Stimulated activated CD8-positive, alpha-beta memory T cell treated with anti-CD3 and anti-CD28 coated beads, Interleukin-7, amount 100 ng/mL, for 48 hours (primary cell): ENCODE data around the gene FOXC2.

ENCODE experiments used
- DNase-seq, 2 donors: peaks; one replicate each; pipeline ENCODE4 v3.0.0-alpha.2; 2020; ENCODE audit warnings: low read depth in 1 of 2; ENCODE audit errors: extremely low read depth in 1 of 2

FOXC2 gene

GRCh38 chr16:86532526-86532815 is 34.2 kb upstream of the FOXC2 start:
- DNase-seq, result no peak

- no peak for DNase-seq
Measured at GRCh38 chr16:86533076-86533475, 33.6 kb upstream of the FOXC2 start.

GRCh38 chr16:86533767-86534351 is 32.8 kb upstream of the FOXC2 start:
- DNase-seq, result no peak

GRCh38 chr16:86534779-86535615 is 31.6 kb upstream of the FOXC2 start:
- no peak for DNase-seq

GRCh38 chr16:86536621-86537020 is 30.0 kb upstream of the FOXC2 start:
- no peak for DNase-seq

GRCh38 chr16:86537486-86537885 is 29.1 kb upstream of the FOXC2 start:
- DNase-seq, result no peak

GRCh38 chr16:86538196-86538780 is 28.3 kb upstream of the FOXC2 start:
- no peak for DNase-seq

- DNase-seq, result no peak
Measured at GRCh38 chr16:86540894-86541293, 25.7 kb upstream of the FOXC2 start.

- no peak for DNase-seq
Measured at GRCh38 chr16:86541560-86541959, 25.1 kb upstream of the FOXC2 start.

- no peak for DNase-seq
Measured at GRCh38 chr16:86542756-86543750, 23.6 kb upstream of the FOXC2 start.

GRCh38 chr16:86545481-86545880 is 21.1 kb upstream of the FOXC2 start:
- no peak for DNase-seq

GRCh38 chr16:86545954-86546637 is 20.5 kb upstream of the FOXC2 start:
- no peak for DNase-seq

- no peak for DNase-seq
Measured at GRCh38 chr16:86546638-86547013, 20.0 kb upstream of the FOXC2 start.

- DNase-seq, result no peak
Measured at GRCh38 chr16:86547286-86547685, 19.3 kb upstream of the FOXC2 start.

- DNase-seq, result peak in 1 of 2 donors; percentile 53
Measured at GRCh38 chr16:86549076-86549892, 17.3 kb upstream of the FOXC2 start.

- no peak for DNase-seq
Measured at GRCh38 chr16:86549893-86550190, 16.8 kb upstream of the FOXC2 start.

GRCh38 chr16:86550281-86550680 is 16.3 kb upstream of the FOXC2 start:
- DNase-seq, result no peak

- DNase-seq, result no peak
Measured at GRCh38 chr16:86553356-86553755, 13.3 kb upstream of the FOXC2 start.

GRCh38 chr16:86554599-86554916 is 12.1 kb upstream of the FOXC2 start:
- DNase-seq, result no peak
